Measurements from ENCODE around the gene DENND2D.
A peak's percentile ranks its signal among the peaks of the same experiment; 100 is the strongest.
"Not testable (repeated sequence)": the region's sequence is repeated elsewhere in the genome, so short reads cannot be mapped to it uniquely, and the experiment has no call there.

DENND2D gene

DNA sequence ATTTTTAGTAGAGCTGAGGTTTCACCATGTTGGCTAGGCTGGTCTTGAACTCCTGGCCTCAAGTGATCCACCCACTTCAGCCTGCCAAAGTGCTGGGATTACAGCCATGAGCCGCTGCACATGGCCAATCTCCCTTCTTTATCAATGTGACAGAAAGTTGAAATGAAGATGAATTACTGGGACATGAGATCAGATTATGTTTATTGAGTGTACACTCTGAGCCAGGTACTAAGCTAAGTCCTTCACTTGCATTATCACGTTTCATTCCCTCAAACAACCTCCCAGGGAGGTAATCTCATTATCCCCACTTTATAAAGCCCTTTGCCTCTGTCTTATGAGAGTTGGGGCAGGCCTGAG, 20.8 kb upstream of the DENND2D start:
- no peak for DNase-seq

DNA sequence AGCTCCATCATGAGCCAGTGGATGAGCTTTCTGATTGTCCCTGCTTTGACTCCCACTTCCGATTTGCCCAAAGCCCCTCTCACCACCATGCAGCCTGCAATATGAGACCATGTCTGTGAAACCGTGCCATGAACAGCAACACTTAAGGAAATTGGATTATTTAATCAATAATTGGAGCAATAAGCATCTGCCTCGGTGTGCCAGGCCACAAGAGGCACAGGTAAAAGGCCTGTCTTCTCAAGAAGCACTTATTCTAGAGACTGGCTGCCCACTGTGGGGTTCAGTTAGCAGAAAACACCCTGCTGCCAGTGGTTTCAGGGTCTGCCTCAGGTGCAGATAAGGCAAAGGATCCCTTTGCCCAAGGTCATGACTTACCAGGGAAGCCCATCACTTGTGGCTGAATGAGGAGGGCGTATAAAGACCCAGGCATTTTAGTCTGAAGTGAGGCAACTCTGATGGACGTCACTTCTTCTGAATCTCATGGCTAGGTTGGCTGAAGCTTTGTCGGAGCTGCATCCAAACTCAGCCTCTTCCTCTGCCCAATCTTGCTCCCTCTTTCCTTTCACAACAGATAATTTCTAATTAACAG, 19.9 kb upstream of the DENND2D start:
- DNase-seq, result no peak

DNA sequence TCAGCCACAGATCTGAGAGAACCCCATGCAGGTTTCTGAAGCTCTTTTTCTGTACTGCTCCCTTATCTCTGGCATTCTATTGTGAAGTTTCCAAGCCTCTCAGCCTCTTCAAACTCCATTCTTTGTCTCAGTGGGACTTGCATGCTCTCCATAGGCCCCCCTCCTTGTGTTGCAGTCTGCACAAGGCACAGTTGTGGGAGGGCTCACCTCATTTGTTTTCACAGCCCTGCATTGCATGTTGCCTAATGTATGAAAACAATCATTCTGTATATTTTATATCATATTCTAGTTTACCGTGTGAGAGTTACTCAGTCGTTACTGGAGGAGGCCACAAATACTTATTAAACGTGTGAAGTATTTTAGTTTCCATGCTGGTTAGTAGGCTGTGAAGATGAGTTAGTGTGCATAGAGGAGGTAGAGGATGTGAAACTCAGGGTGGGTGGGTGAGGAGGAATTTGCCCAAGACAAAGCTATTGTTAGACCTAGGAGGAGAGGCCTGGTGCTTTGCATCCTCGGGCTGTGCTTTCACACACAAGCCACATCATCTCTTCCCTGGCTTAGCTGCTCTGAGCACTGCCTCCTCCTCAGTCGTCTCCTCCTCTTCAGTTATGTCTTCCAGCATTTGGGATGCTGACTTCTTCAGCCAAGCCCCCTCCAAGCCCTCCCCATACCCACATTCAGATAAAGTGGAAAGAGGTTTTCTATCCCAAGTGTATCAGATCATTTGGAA, 19.3 kb upstream of the DENND2D start:
- DNase-seq, result no peak

DNA sequence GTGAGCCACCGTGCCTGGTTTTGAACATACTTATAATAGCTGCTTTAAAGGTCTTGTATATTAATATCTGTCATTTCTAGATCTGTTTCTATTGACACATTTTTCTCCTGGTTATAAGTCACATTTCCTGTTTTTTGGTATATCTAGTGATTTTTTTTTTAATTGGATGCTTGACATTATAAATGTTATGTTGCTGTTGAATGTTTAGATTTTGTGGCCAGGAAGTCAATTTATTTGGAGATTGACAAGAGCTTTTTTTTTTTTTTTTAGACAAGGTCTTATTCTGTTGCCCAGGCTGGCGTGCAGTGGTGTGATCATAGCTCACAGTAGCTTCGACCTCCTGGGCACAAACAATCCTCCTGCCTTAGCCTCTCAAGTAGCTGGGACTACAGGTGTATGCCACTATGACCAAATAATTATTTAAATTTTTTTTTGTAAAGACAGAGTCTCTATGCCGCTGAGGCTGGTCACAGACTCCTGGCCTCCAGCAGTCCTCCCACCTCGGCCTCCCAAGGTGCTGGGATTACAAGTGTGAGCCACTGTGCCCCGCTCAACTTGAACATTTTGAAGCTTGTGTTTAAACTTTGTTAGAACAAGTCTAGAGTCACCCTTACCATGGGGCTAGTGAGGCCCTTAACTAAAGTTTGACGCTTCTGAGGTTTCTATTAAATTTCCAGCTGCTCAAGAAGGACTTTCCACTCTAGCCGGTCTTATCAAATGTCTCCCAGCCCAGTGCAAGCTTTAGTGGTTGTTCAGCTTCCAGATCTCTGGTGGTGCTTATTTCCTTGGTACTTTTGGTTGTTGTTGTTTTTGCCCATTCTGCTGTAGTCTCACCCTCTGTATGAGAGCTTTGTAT, 18.5 kb upstream of the DENND2D start:
- DNase-seq, result no peak

DNA sequence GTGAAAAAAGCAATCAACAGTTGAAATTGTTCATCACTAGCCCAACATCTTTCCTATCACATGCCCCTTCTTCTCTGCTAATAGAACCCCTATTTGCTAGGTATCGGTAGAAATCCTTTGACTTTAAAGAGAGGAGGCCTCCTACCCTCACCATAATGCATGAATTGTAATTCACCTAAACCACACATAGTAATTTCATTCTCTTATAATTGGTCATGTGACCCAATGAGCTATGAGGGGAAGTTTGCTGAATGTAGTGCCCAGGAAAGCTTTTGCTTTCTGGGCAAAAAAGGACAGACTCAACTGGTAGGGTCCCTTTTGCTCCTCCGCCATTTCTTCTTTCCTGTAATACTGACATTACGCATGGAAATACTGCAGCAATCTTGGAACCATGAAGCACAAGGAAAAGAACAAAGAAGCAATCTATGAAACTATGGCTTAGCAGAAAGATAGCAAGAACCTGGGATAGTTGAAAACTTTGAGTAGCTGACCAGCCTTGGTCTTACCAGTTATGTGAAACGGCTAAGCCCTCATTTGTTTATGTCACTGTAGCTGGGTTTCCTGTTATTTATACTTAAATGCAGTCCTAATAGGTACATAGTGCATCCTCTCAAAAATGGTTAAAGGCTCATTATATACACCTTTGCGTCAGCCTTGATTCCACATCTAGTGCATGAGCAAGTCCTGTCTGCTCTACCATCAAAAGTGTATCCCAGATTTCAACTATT, 16.9 kb upstream of the DENND2D start:
- no peak for DNase-seq

DNA sequence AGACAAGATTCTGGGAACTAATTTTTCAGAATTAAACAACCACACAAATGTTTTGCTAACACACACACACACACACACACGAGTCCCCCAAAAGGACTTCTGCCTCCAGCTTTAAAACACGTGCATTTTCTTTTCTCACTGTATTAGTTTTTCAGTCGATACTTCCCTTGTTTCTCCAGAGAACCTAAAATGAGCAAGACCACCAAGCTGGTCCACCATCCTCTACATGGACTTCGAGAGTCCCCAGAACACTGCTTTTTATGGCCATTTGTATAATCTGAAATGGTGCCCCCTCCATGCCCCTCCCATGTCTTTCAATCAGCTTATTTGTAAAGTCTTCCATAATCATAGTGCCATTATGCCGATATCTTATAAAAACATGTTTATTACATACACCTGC, 16.3 kb upstream of the DENND2D start:
- no peak for DNase-seq

DNA sequence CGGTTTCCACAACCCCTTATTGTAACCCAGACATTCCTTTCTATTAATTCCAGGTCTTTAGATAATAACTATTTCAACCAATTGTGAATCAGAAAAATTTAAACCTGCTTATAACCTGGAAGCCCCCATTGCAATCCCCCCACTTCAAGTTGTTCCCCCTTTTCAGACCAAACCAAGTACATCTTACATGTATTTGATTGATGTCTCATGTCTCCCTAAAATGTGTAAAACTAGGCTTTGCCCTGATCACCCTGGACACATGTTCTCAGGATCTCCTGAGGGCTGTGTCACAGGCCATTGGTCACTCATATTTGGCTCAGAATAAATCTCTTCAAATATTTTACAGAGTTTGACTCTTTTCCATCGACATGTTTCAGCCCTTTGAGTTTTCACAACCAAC, 14.8 kb upstream of the DENND2D start:
- not testable (repeated sequence) for DNase-seq

DNA sequence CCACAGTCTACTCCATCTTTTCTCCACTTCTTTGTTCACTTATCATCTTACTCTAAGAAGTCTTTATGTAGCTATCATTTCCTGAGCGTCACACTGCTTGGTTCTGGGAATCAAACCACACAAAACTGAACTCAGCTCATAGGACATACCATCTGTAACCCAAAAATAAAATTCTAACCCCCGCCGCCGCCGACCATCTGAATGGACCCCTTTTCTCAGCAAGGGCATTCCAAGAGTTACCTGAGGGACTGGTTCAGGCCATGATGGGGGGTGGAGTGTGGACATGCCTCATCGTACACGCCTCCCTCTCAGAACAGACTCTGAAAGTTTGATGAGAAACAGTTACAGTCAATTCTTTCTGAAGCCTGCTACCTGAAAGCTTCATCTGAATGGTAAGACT, 14.4 kb upstream of the DENND2D start:
- no peak for DNase-seq

DNA sequence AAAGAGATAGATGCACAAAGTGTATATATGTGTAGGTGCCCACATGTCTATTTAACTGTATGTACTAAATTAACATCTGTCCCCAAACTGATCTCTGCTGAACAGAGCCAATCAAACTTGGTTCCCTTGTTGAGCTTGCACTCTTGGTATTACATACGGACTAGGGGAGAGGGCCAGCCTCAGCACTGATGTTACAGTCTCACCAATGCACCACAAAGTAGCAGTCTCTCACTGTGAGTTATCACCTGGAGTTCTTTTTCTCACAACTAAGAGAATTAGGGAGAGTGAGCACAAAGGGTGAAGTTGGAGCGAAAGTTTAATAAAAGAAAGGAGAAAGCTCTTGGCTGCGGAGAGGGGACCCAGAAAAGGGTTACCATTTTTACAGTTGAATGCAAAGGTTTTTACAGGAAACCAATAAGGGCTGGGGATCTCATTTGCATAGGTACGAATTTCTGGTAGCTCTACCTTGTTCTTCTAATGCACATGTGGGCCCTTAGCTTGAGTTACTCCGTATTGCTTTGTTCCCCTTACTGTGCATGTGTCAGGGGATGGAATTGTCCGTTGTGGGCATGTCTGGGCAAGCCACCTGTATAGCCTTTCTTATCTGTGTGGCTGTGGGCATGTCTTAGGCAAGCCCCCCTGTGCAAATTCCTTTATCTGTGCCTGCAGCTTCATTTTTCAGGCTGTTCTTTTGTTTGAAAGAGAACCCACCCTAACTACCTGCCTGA, 13.8 kb upstream of the DENND2D start:
- peak; percentile 21 for DNase-seq

DNA sequence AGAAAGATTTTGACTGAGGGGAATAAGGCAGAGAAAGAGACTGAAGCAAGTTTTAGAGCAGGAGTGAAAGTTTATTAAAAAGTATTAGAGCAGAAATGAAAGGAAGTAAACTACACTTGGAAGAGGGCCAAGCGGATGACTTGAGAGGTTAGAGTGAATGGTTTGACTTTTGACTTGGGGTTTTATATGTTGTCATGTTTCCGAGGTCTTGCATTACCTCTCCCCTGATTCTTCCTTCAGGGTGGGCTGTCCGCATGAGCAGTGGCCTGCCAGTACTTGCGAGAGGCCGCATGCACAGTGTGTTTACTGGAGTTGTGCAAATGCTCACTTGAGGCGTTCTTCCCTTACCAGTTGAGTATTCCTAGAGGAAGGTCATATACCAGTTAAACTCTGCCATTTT, 13.0 kb upstream of the DENND2D start:
- no peak for DNase-seq

DNA sequence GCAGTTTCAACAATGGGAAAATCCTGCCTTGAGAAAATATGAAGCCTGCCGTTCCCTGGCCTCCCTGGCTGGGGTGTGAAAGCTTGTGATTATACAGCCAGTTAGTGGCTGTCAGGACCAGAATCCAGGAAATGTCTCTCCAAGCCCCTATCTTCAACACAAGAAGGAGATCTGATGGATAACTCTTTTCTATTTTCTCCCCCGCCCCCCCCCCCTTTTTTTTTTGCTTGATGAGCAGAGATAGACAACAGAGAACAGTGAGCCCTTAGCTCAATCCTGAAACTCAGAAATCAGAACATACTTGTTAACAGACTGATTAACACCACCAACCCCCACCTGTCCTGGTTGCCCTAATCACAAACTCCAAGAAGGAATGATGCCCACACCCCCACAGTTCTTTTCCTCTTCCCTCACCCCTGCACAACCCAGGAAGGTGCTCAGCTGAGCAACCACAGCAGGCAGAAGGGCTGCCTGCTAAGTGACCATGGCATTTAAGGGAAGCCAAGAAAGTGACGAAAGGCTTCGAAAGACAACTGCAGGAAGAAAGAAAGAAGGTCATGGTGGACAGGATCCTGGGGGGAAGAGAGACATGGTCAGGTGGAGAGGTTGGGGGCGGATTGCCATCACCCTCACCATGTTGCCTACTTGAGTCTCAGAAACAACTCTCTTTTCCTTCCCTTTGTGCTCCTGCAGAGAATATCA, 12.3 kb upstream of the DENND2D start:
- no peak for DNase-seq

DNA sequence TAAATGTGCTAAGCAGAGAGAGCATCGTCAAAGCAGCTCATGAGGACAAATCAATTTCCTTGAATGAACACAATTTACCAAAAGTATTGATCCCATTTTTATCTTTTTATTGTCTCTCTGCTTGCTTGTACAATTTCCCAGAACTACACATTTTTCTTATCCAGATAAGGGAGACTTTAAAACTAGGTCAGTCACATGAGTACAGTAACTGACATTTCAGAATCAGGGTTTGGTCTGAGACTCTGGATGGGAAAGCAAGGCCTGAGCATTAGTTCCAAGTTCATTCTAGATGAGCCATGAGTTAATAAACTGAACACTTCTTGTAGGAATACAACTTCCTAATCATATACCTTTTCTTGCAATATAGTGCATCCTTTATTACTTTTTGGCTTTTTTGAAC, 11.5 kb upstream of the DENND2D start:
- no peak for DNase-seq

DNA sequence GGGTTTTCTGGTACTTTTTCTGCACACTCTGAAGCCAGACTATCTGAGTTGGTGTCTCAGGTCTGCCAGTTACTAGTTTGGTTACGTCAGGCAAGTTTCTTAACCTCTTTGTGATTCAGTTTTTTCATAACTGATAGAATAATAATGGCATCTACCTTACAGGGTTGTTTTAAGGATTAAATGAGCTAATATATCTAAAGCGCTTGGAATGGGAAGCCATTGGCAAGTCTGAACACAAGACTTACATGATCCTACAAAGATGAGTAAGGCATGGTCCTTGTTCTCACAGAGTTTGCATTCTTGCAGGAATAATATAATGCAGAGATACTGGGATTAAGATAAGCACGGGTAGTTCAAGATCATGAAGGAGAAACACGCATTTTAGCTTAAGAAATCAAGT, 9.2 kb upstream of the DENND2D start:
- DNase-seq, result no peak

DNA sequence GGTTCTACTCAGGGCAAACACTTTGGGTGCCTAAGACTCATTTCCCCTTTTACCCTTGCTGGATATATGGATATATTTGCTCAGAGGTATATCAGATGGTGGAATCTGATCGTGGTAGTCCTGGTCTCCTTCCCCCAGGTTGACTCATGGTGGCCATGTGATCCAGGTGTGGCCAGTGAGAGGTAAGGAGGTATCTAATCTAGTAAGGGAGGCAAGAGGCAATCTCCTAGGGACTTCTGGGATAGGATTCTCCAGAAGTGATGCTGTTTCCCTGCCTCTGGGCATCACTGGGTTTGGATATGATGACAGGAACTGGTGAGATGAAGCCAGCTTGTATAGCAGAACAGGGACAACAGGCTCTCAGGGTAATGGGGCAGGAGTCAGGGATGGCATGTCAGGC, 8.5 kb upstream of the DENND2D start:
- DNase-seq, result no peak

DNA sequence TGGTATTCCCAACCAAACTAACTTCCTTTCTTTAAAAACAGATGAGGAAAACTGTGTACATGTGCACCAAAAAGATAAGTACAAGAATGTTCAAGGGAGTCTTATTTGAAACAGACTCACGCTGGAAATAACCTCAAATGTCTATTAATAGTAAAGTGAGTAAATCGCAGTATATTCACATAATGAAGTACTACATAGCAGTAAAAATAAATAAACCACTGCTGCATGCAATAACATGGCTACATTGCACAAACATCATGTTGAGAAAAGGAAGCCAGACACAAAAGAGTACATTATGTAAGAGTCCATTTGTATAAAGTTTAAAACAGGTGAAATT, 5.2 kb upstream of the DENND2D start:
- no peak for DNase-seq

DNA sequence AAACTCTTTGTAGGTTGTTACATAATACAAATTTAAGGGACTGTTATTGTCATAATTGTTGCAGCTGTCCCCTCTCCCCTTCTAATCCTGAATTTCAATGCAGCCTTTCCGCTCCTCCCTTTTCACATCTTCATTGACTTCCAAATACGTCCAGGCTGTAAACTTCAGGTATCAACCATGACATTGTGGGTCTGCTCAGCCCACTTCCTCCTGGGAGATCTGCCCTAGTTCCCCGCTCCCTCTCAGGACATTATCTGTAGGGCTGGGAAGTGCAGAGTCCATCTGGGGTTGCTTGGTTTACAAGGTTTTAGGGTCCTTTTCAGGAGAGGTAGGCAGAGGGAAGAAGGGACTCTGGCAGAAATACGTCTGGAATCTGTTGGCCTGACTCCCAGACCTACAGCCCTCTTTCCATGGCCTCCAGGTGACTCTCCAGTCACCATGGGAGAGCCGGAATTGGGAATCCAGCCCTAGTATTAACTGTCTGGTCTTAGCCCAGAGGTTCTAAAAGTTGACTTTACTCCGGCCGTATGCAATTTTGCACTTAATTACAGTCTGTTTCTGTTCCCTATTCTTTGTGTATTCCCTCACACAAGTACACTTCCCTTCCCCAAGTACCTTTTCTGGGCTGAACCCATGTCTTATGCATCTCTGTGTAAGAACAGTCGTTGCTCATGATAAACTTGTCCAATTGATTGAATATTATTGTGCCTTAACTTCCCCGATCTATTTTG, 4.7 kb upstream of the DENND2D start:
- no peak for DNase-seq

DNA sequence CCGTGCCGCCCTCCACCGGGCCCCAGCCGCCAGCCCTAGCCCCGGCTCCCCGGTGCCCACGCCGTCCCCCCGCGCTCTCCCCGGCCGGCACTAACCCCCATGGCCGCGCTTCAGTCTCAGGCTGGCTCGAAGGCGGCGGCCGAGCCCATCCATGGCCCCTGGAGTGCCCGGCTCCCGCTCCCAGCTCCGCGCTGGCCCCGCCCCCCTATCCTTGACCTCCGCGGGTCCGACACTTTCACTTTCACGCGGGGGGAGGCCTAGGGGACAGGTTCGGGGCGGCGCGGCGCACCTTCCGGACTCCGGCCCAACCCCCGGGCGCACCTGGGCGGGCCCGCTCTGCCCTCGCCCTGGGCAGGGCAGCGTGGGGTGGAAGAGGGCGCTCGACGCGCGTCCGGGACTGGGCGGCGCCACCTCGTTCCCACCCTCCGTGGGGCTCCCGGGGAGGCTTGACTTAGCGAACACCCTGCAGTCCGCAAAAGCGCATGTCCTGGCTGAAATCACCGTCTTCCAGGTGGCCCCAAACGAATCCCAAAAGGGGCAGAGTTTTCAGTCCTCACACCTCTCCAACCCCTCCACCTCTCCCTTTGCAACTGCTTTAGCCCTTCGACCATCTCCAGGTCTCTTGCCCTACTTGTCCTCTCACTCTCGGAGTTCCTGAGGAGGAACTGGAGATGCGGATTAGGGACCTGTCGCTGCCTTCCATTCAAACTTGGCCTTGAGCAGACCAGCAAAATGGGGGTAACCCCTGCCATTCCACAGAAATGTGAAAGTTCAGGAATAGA, 3.9 kb upstream of the DENND2D start:
- DNase-seq, result no peak

DNA sequence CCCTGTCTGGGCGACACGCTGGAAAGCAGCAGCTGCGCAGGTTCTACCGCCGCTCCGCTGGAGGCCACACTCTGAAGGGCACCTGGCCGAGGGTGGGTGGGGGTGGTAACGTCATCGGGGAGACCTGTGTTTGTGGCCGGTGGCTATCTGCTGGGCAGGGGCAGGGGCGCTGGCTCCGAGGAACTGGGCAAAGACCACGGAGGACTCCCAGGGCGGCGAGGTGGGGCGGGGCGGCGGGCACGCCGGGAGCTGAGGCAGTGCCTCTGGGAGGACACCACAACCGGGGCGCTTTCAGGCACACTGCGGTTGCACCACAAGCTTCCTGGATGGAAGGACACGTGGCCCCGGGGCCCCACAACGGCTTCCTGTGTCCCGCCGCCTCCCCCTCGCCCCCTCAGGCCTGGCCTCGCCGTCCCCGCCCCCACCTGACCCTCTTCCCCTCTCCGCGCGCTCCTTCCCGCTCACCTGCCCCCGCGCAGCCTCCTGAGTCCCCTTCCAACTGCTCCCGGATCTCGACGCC, 3.3 kb upstream of the DENND2D start:
- no peak for DNase-seq

DNA sequence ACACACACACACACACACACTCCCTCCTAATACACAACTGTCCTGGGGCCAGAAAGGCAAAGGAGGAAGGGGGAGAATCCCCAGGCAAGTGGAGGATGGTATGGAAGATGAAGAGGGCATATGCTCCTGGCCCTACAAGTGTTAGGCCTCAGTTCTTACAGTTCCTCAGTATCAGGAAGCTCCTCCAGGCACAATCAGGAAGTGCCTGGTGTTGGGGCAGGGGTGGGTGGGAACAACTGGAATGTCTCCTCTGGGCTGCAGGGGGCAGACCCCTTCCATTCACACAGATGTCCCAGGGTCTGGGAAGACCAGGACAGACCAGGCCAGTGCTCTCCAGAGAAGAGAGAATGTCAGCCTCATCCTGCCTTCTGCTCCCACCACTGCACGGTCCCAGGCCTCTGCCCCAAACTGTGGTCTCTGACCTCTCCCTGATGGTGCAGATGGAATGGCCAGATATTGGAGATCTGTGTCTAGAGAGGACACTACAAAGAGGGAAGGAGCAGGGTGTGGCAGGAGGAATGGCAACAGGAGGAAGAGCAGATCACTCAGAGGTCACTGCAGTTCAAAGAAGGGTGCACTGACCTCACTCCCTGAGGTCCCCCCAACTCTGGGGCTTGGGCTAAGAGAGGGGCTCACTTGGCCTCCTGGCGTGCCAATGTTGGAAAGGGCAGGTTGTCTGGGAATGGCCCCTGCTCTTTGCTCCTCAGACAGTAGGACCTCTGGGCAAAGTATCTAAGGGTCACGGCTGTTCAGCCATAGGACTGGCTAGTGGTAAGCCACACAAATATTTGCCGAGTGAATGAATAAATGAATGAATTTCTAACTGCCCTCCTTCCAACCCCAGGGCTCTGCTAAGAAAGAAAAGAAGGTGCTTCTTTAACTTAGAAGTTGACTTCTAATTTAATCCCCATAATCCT, 2.5 kb upstream of the DENND2D start:
- no peak for DNase-seq

DNA sequence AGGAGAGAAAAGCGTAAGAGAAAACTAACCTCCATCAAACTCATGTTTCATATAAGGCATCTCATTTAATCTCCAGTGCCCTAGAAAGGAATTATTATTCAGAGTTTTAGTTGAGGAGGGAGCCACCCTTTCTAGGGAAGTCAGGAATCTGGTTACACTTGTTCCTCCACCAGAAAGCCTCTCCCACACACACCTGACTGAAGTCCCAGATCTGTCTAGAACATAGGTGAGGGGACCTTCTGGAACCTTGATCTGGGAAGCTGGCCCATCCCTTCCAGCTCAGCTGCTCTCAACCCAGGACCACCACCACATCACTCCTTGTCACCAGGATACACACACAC, 1.9 kb upstream of the DENND2D start:
- DNase-seq, result no peak

Data from NCI-H748 treated with DMSO at 0.1 percent for 48 hours (cell line).